Heart left ventricle (tissue), 16 donors: ENCODE measurements around the gene LCN10. TPM values are rescaled to one million over a fixed set of nuclear protein-coding genes. Genes with fewer than 3 reads are reported as not detected.
A peak's percentile ranks its signal among the peaks of the same experiment; 100 is the strongest.

Source experiments
- ATAC-seq, 4 donors: fragments of 200-7000 bp; cut with Tn5 transposase; one replicate each; pipeline ENCODE4 v1.9.1; 2020 to 2022; ENCODE audit warnings: moderate library complexity in 4 of 4, mild to moderate bottlenecking in 3 of 4, moderate number of reproducible peaks in 1 of 4
- DNase-seq, 5 donors: peaks; one replicate each; pipeline ENCODE4 v3.0.0-alpha.2; 2020
- H3K27ac ChIP-seq, 12 donors: fragments of 200-600 bp; sonication (generic) in 4 of 12; one replicate each; pipeline versions ENCODE4 v1.5.0 to v1.8.0; 2016 to 2022; ENCODE audit warnings: mild to moderate bottlenecking in 2 of 12
- H3K27me3 ChIP-seq, 9 donors: fragments of 200-600 bp; sonication (generic) in 2 of 9; one replicate each; pipeline versions ENCODE4 v1.5.1 to v1.8.0; 2016 to 2022; ENCODE audit warnings: mild to moderate bottlenecking in 3 of 9
- H3K36me3 ChIP-seq, 9 donors: fragments of 200-600 bp; sonication (generic) in 2 of 9; one replicate each; pipeline versions ENCODE4 v1.5.0 to v1.8.0; 2018 to 2022; ENCODE audit warnings: mild to moderate bottlenecking in 2 of 9
- H3K4me1 ChIP-seq, 12 donors: fragments of 200-600 bp; sonication (generic) in 4 of 12; one replicate each; pipeline versions ENCODE4 v1.5.0 to v1.8.0; 2016 to 2022; ENCODE audit warnings: mild to moderate bottlenecking in 3 of 12
- H3K4me3 ChIP-seq, 12 donors: fragments of 200-600 bp; sonication (generic) in 4 of 12; one replicate each; pipeline versions ENCODE4 v1.5.0 to v1.8.0; 2017 to 2022; ENCODE audit warnings: mild to moderate bottlenecking in 9 of 12, moderate library complexity in 4 of 12
- H3K9me3 ChIP-seq, 12 donors: fragments of 200-600 bp; sonication (generic) in 4 of 12; one replicate each; pipeline versions ENCODE4 v1.5.0 to v1.8.0; 2016 to 2022; ENCODE audit warnings: mild to moderate bottlenecking in 1 of 12
- POLR2A ChIP-seq, 2 donors: fragments of 450-650 bp; IDR thresholded peaks; one replicate each; pipeline ENCODE4 v1.6.1; 2017; ENCODE audit warnings: antibody characterized with exemption in 2 of 2, mild to moderate bottlenecking in 2 of 2, moderate library complexity in 2 of 2
- WGBS, 4 donors: extraction: QIAGEN DNeasy Blood & Tissue Kit in 2 of 4; methylation state at CpG; one replicate each; pipeline versions ENCODE4 v1.1.5 to v1.1.7; 2013 to 2018; 5-methylcytosine and 5-hydroxymethylcytosine counted together
- intact Hi-C, 10 donors: fragments of 100-400 bp; cut with DNase I; formaldehyde crosslinking; loops; one replicate each; pipeline versions ENCODE4 v1.11.1 to v1.14.2; 2022
- polyA plus RNA-seq, 2 donors: library from polyadenylated mRNA; stranded (reverse); fragments of 200-250 nt; gene quantifications; one replicate each; pipeline ENCODE4 v1.2.3, GENCODE V29; 2013
- total RNA-seq, 9 donors: library from RNA; depleted of rRNA in 2 of 9; stranded (reverse); fragments of >200 nt in 2 of 9; fragmentation: NEBNext Ultra II Directional in 3 of 9; extraction: Animal tissue kit (Norgen Biotek cat#: 25700) in 3 of 9; gene quantifications; one replicate each; pipeline versions ENCODE4 v1.1.0 to v1.2.4, GENCODE V29; 2016 to 2023
- TF ChIP-seq, protein P1 (sequence below), 12 donors: fragments of 200-600 bp; sonication (generic) in 4 of 12; IDR thresholded peaks; one replicate each; pipeline versions ENCODE4 v1.5.0 to v1.8.0; 2018 to 2022; ENCODE audit warnings: antibody characterized with exemption in 12 of 12, mild to moderate bottlenecking in 5 of 12
- donor health status: ischemic (EF 13 %, LVEDD 7.1; RV severe dilation, severe dysfunction).
- donor health status: healthy with polysubstance abuse.
- donor health status: DM: no; HTN: yes; CAD: no.
- donor health status: DM: no; HTN: no; CAD: no.
- donor health status: ischemic (EF 25% LVEDD 6.9; RV normal size, moderate dysfunction).
- donor health status: ischemic (EF 25% LVEDD 5.7; RV mildly dilated, moderate dysfunction).
- donor health status: healthy.
- donor health status: DM: yes; HTN: yes; CAD: no.
- donor health status: ischemic (EF 35%, LVEDD 5.7; RV mildly dilated, moderate dysfunction).
- donor health status: nonischemic (EF 11% LVEDD 7.7; RV severe dilation, severe dysfunction).
- donor health status: DM: yes; HTN: yes; CAD: no.
- donor health status: PGD.
- donor health status: ischemic (EF 29% LVEDD 5.4; RV normal size, mild dysfunction).
- donor health status: nonischemic (EF 23%, LVEDD 6.1; RV moderate dilation, normal function).

LCN10 gene
- total and polyA plus RNA-seq, 11 donors: 0.50 to 40.7 (median 10.5) TPM

GRCh38 chr9:136775191-136775590, 32.5 kb upstream of the LCN10 start:
- intact Hi-C loops: no loop called here
- Histone ChIP-seq H3K4me1 (no peaks in the 10 kb centered on the region), H3K4me3 (no peak overlapping the region), H3K27me3 (no peaks in the 10 kb centered on the region), H3K36me3 (no peaks in the 10 kb centered on the region), H3K27ac (no peak overlapping the region), H3K9me3 (peaks cover 0 to 9% (median 5%) of the 10 kb centered on the region in 12 donors)
- TF ChIP-seq, protein P1, sequence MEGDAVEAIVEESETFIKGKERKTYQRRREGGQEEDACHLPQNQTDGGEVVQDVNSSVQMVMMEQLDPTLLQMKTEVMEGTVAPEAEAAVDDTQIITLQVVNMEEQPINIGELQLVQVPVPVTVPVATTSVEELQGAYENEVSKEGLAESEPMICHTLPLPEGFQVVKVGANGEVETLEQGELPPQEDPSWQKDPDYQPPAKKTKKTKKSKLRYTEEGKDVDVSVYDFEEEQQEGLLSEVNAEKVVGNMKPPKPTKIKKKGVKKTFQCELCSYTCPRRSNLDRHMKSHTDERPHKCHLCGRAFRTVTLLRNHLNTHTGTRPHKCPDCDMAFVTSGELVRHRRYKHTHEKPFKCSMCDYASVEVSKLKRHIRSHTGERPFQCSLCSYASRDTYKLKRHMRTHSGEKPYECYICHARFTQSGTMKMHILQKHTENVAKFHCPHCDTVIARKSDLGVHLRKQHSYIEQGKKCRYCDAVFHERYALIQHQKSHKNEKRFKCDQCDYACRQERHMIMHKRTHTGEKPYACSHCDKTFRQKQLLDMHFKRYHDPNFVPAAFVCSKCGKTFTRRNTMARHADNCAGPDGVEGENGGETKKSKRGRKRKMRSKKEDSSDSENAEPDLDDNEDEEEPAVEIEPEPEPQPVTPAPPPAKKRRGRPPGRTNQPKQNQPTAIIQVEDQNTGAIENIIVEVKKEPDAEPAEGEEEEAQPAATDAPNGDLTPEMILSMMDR (IDR thresholded peaks at IDR 0.05): no peak
- TF ChIP-seq POLR2A (IDR thresholded peaks at IDR 0.05): no peak
- ATAC-seq: peak in 1 of 4 donors; percentile 24
- 59 to 70% (median 69%) methylated on average over 6 of the region's 6 CpGs for WGBS, 4 donors
- no peak for DNase-seq

GRCh38 chr9:136774416-136775045, 31.8 kb upstream of the LCN10 start:
- Histone ChIP-seq H3K9me3 (peaks cover 0 to 9% (median 5%) of the 10 kb centered on the region in 12 donors), H3K27me3 (no peaks in the 10 kb centered on the region), H3K27ac (no peak overlapping the region), H3K4me3 (no peak overlapping the region), H3K4me1 (no peaks in the 10 kb centered on the region), H3K36me3 (no peaks in the 10 kb centered on the region)
- TF ChIP-seq POLR2A (IDR thresholded peaks at IDR 0.05): no peak
- TF ChIP-seq, protein P1 (IDR thresholded peaks at IDR 0.05): no peak
- 90 to 96% (median 93%) methylated on average over 10 to 12 of the region's 12 CpGs for WGBS, 4 donors
- ATAC-seq: no peak
- DNase-seq: no peak
- intact Hi-C loops: no loop called here

DNA sequence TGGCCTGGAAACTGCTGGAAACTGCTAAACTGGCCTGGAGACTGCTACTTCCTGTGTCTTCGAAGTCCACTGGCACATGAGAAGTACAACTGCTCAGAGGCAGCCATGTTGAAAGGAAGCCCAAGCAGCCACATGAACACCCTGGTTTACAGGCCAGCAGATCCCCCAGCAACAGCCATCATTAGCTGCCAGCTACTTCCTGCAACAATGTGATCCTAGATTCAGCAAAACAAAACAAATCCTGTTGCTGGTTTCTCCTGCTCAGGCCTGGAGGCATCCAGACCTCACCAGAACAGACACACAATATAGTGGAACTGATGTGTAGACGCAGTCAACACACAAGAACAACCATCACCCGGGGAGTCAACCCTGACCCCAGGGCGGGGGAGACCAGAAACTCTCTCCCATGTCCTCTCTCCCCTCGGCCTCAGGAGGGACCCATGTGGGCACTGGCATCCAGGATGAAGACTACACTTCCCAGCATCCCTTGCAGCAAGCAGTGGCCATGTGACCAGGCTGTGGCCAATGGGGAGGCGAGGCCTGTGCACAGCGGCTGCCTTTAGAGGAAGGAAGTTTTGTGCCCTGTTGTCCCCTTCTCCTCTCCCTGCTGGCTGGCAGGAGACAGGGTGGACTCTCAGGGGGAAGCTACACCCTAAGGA, 30.8 kb upstream of the LCN10 start:
- H3K36me3 ChIP-seq: no peaks in the 10 kb centered on the region
- no peak for DNase-seq
- H3K27me3 ChIP-seq: no peaks in the 10 kb centered on the region
- intact Hi-C loops: no loop called here
- TF ChIP-seq, protein P1 (IDR thresholded peaks at IDR 0.05): no peak
- TF ChIP-seq POLR2A (IDR thresholded peaks at IDR 0.05): no peak
- ATAC-seq: peak in 3 of 4 donors; percentile 42 to 69 (median 49)
- no peaks in the 10 kb centered on the region for H3K4me1 ChIP-seq
- no peak overlapping the region for H3K27ac ChIP-seq
- WGBS, 4 donors: 78 to 87% (median 85%) methylated on average over 7 of the region's 7 CpGs
- H3K9me3 ChIP-seq: peaks cover 0 to 9% (median 5%) of the 10 kb centered on the region in 12 donors
- no peak overlapping the region for H3K4me3 ChIP-seq

- DNase-seq: no peak
- H3K4me1 ChIP-seq: no peaks in the 10 kb centered on the region
- ATAC-seq: no peak
- H3K4me3 ChIP-seq: no peak overlapping the region
- no peaks in the 10 kb centered on the region for H3K36me3 ChIP-seq
- intact Hi-C loops: no loop called here
- H3K9me3 ChIP-seq: peaks cover 0 to 9% (median 5%) of the 10 kb centered on the region in 12 donors
- H3K27me3 ChIP-seq: peaks cover 0 to 7% (median 0%) of the 10 kb centered on the region in 9 donors
- TF ChIP-seq, protein P1 (IDR thresholded peaks at IDR 0.05): no peak
- no peak for TF ChIP-seq POLR2A (IDR thresholded peaks at IDR 0.05)
- WGBS, 4 donors: 82 to 84% (median 83%) methylated on average over 3 of the region's 3 CpGs
- no peak overlapping the region for H3K27ac ChIP-seq
These were observed 29.2 kb upstream of the LCN10 start for GRCh38 chr9:136771907-136772415.
